Cardiac septum (tissue), 1 donor: ENCODE data around the gene NBAS. TPM values are rescaled to one million over a fixed set of nuclear protein-coding genes. Genes with fewer than 3 reads are reported as not detected.
"Not testable (repeated sequence)": the region's sequence is repeated elsewhere in the genome, so short reads cannot be mapped to it uniquely, and the experiment has no call there.

Experiments used
- DNase-seq: peaks from one replicate; pipeline ENCODE4 v3.0.0-alpha.2; 2020; ENCODE audit warnings: low spot score
- intact Hi-C: fragments of 100-400 bp; cut with DNase I; formaldehyde crosslinking; loops from one replicate; pipeline ENCODE4 v1.14.0; 2022
- total RNA-seq: library from RNA; stranded (reverse); fragmentation: NEBNext Ultra II Directional; extraction: Animal tissue kit (Norgen Biotek cat#: 25700); gene quantifications from one replicate; pipeline ENCODE4 v1.2.1, GENCODE V29; 2021
- donor health status: DM: no; HTN: no; CAD: no.

NBAS gene
- total RNA-seq, 1 donor from 2014 or later: 38.9 TPM

GRCh38 chr2:15218423-15219086 lies 342.6 kb downstream of the NBAS start:
- intact Hi-C loops: no loop called here
- no peak for DNase-seq

- DNase-seq: no peak
- intact Hi-C loops: no loop called here
Observed at GRCh38 chr2:15212249-15212648, 348.9 kb downstream of the NBAS start.

- DNase-seq, intact Hi-C loops: not testable (repeated sequence)
Observed at GRCh38 chr2:15210542-15210941, 350.6 kb downstream of the NBAS start.

- DNase-seq: no peak
- intact Hi-C loops: no loop called here
Observed at GRCh38 chr2:15206419-15206818, 354.7 kb downstream of the NBAS start.

- DNase-seq: no peak
- intact Hi-C loops: no loop called here
Observed at GRCh38 chr2:15205562-15205961, 355.6 kb downstream of the NBAS start.

GRCh38 chr2:15201009-15201408 lies 360.1 kb downstream of the NBAS start:
- DNase-seq: no peak
- intact Hi-C loops: no loop called here

GRCh38 chr2:15200581-15200980 lies 360.6 kb downstream of the NBAS start:
- intact Hi-C loops: no loop called here
- no peak for DNase-seq

GRCh38 chr2:15198051-15198450 lies 363.1 kb downstream of the NBAS start:
- no peak for DNase-seq
- intact Hi-C loops: no loop called here

GRCh38 chr2:15195813-15196212 lies 365.3 kb downstream of the NBAS start:
- intact Hi-C loops: no loop called here
- no peak for DNase-seq

GRCh38 chr2:15191789-15192188 lies 369.3 kb downstream of the NBAS start:
- intact Hi-C loops: no loop called here
- no peak for DNase-seq

GRCh38 chr2:15189216-15189615 lies 371.9 kb downstream of the NBAS start:
- intact Hi-C loops: no loop called here

GRCh38 chr2:15187702-15188101 lies 373.4 kb downstream of the NBAS start:
- intact Hi-C loops: no loop called here
- no peak for DNase-seq

More at GRCh38 chr2:15189216-15189615, 371.9 kb downstream of the NBAS start:
- no peak for DNase-seq

GRCh38 chr2:15186118-15186517 lies 375.0 kb downstream of the NBAS start:
- DNase-seq: no peak
- intact Hi-C loops: no loop called here

- intact Hi-C loops: no loop called here
Observed at GRCh38 chr2:15184491-15184890, 376.6 kb downstream of the NBAS start.

GRCh38 chr2:15182275-15182674 lies 378.9 kb downstream of the NBAS start:
- intact Hi-C loops: no loop called here
- DNase-seq: no peak

More at GRCh38 chr2:15184491-15184890, 376.6 kb downstream of the NBAS start:
- no peak for DNase-seq

GRCh38 chr2:15181092-15181745 lies 379.9 kb downstream of the NBAS start:
- intact Hi-C loops: no loop called here
- DNase-seq: no peak

- intact Hi-C loops: no loop called here
- no peak for DNase-seq
Observed at GRCh38 chr2:15180379-15180778, 380.8 kb downstream of the NBAS start.

- DNase-seq: no peak
- intact Hi-C loops: no loop called here
Observed at GRCh38 chr2:15178946-15179345, 382.2 kb downstream of the NBAS start.

GRCh38 chr2:15177103-15177502 lies 384.0 kb downstream of the NBAS start:
- DNase-seq: no peak
- intact Hi-C loops: no loop called here

- intact Hi-C loops: no loop called here
Observed at GRCh38 chr2:15176604-15177003, 384.5 kb downstream of the NBAS start.

GRCh38 chr2:15174567-15174966 lies 386.6 kb downstream of the NBAS start:
- intact Hi-C loops: no loop called here
- DNase-seq: no peak

More at GRCh38 chr2:15176604-15177003, 384.5 kb downstream of the NBAS start:
- no peak for DNase-seq
